Stimulated activated CD8-positive, alpha-beta memory T cell treated with anti-CD3 and anti-CD28 coated beads, Interleukin-15, amount 100 ng/mL, for 24 hours (primary cell): ENCODE measurements around the gene PARVB.
A peak's percentile ranks its signal among the peaks of the same experiment; 100 is the strongest.
"Not testable (repeated sequence)": the region's sequence is repeated elsewhere in the genome, so short reads cannot be mapped to it uniquely, and the experiment has no call there.

Source experiments
- DNase-seq: peaks from one replicate; pipeline ENCODE4 v3.0.0-alpha.2; 2020; ENCODE audit warnings: low read depth

The PARVB gene

DNA sequence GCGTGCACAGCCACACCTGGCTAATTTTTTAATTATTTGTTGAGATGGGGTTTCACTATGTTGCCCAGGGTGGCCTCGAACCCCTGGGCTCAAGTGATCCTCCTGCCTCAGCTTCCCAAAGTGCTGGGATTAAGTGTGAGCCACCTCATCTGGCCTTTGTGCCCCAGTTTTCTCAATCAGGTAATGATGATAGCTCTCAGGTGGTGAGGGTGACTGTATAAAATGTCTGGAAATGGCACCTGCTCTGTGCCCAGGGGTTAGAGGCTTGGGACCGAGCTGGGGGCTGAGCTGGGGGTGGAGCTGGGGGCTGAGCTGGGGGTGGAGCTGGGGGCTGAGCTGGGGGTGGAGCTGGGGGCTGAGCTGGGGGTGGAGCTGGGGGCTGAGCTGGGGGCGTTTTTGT lies 32.5 kb downstream of the PARVB start:
- not testable (repeated sequence) for DNase-seq

DNA sequence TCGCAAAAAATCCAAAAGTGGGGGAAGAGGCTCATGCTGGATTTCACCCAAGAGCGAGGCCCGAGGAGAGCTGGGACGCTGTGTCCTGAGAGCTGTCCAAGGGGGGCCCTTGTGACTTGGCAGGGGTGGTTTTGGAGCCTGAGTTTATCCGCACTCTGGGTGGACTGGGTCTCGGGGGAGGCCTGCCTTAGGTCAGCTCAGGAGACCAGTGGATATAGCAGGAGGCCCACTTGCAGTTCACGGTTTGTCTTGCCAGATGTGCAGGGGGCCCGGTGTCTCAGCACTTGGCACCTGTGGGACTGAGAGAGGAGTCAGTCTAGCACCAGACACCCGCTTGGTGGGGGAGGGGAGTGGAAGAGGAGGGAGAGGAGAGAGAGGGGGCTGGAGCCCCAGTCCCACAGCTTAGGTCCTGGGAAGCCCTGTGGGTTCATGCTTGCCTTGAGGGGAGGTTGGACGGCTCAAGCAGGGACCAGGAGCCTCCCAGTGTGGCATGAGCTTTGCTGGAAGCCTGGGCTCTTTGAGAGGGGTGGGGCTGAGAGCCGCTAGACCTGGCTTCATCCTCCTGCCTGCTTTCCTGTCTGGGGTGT lies 33.4 kb downstream of the PARVB start:
- no peak for DNase-seq

DNA sequence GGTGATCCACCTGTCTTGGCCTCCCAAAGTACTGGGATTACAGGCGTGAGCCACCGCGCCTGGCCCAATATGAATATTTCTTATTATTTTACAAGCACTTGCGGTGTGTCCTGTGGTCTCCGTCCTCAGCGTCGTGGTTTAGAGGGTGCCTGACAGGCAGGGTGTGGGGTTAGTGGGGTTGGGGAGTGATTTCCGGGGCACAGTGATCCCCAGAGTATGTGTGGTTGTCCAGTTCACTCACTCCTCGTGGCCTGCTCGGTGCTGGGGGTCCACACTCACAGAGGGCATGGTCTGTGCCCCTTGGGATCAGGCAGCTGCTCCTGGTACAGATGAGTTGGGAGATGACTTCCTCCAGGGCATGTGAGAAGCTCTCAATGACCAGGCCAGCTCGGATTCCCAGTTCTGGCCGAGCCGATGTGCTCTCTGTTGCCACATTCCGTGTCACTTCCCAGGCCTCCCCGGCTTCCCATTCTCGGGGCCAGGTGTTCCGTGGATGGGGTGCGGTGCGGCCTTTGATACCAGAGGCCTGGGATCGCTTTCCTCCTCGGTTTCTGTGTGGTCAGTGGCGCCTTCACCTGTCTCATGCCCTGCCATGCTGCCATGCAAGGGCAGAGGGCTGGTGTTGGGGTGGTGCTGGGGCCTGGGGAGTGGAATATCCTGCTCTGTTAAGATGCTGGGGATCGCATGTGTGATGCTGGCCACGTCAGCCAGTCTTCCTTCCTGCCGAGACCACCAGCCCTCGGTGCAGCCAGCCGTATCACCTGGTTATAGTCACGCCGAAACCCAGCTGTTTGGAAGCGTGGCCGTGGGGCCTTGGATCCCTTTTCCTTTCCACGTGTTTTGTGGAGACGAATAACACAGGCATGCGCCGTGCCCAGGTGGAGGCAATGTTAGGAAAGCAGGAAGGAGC lies 39.6 kb downstream of the PARVB start:
- DNase-seq: no peak

DNA sequence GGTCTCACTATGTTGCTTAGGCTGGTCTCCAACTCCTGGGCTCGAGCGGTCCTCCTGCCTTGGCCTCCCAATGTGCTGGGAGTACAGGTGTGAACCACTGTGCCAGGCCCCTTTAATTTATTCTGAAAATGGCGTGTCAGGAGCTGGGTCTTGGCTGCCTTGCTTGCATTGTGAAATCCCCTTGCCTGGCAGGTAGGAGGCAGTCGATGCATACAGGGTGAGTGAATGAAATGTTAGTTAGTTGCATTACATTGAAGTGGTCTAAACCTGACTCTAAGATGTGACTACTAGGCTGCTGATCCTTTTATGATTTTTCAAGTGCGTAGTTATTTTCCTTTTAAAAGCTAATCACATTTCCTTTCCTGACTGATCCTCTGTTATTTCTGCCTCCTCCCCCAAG lies 42.9 kb downstream of the PARVB start:
- no peak for DNase-seq

DNA sequence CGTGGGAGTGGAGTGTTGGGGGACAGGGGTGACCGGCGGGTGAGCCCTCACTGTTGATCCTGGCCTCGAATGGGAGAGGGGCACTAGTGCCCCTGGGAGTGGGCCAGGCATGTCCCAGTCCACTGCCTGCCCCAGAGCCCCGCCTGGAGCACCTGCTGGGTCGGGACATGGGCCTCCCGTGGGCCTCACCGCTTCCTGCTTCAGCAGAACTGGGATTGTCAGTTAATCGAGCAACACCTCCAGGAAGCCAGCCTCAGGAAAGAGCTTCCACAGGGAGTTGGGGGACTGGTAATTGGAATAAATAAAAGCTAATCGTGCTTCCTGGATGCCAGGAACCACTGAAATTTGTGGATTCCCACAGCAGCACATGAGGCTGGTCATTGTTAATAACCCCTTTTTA lies 43.8 kb downstream of the PARVB start:
- DNase-seq: no peak

DNA sequence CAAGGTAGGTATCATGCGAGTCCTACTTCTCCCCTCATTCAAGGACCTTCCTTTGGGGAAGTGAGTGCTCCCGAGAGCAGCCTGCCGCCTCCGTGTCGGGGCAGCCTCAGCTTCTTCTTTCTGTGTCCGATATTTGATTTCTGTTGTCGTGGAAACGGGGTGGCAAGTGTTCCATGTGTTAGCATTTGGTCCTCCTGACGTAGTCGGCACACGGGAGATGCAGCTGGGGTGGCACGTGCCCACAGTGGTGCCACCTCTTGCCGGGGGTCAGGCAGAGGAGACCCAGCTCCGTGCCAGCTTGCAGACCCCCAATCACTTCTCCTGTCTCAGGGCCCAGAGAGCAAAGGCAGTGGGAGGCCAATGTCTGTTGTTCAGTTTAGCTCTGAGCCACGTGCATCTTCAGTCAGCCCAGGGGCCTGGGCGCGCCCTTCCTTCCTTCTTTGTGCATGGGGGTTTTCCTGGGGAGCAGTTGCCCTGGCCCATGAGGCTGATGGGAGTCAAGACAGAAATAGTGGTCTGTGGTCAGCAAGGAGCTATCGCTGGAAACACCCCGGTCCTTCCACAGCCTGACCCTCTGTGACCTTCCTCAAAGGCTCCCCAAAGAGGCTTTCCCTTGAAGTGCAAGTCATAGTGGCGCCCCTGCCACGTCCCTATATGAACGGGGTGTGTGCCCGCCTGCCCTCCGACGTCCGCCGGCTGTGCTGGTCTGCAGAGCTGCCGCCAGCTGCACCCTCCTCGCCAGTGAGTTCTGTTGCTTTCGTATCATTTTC lies 44.5 kb downstream of the PARVB start:
- DNase-seq: no peak

DNA sequence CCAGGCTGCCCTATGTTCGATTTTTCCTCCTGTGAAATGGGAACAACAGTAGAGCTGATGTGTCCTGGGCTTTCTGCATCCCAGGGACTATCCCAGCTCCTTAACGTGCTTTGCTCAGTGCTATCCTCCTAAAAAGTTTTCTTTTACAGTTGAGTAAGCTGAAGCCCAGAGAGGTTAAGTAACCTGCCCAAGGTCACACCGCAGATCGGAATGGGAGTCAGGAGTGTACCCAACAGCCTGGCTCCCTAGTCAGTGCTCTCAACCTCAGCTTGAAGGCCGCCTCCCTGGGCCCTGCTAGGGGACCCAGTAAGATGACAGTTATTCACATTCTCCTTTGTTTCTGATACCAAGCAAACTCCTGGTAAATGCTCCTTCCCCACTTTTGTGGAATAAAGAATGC lies 45.9 kb downstream of the PARVB start:
- DNase-seq: no peak

DNA sequence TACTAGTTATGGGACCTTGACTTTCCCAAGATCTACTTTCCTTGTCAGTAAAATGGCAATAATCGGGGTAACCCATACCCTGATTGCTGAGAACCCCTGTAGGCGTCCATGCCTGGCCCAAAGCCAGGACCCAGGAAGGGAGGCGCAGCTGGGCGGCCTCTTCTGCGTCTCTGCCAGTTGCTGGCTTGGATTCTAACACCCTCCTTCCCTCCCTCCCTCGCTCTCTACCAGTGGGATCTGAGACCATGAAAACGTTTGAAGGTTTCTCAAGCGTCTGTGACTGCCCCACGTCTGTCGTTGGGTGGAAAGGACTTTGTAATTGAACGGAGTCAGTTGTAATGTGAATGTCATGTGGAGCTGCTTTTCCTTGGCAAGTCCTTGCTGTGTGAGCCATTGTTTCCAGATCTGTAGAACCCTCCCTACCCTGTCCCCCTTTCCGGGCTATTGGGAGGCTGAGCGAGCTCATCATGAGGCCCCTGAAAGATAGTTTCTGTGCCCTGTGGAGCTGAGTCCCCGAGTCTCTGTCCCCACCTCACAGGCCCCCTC lies 47.8 kb downstream of the PARVB start:
- no peak for DNase-seq

DNA sequence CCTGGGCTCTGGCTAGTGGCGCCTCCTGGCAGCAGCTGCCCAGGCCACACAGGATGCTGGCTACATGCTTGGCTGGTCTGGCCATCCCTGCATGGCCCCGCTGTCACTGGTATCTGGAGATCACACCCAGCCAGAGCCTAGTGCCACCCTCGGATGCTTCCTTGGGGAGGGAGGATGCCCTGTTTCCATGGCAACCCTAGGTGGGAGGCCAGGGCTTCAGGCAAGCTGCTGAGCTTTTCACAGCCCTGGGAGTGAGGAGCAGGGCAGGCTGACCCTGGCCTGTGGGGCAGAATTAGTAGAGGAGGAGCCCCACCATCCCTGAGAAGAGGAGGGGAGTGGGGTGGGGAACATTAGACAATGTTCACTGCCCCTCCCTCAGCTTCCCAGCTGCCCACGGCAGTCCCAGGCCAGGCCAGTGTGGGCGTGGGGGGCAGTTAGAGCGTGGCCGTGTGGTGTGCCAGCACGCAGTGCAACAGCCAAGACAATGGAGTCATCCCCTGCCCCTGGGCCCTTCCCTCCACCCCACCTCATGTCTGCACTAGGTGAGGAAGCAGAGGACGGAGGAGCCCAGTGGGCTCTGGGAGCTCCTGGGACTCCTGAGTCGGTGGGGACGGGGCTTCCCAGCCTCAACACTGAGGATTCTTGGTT lies 50.4 kb downstream of the PARVB start:
- no peak for DNase-seq

DNA sequence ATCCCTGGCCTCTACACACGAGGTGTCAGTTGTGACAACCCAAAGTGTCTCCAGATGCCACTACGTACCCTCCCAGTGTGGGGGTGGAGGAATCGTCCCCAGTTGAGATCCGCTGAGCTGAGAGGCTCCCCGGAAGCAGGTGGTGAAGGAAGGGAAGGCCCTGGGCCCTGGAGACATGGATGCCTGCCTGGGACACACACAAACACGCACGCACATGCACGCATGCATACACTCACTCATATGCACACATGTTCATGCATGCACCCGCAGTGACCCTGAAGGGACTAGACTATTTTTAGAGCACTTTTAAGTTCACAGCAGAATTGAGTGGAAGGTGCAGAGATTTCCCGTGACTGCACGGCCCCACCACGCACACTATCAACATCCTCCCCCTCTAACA lies 50.9 kb downstream of the PARVB start:
- DNase-seq: no peak

DNA sequence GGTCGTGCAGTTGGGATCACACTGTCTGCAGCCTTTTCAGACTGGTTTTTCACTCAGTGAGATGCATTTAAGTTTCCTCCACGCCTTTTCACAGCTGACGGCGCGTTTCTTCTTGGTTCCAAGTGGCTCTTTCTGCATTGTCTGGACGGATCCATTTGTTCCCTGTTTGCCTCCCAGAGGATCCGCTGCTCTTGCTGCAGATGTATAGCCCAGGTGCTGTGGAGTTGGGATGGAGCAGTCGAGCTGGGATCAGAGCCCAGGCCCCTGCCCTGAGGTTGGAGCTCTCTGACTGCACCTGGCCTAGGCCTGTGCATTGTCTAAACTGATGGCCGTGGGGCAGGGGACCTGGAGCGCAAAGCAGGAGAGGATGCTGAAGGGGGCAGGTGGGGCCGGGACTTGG lies 51.6 kb downstream of the PARVB start:
- DNase-seq: no peak

DNA sequence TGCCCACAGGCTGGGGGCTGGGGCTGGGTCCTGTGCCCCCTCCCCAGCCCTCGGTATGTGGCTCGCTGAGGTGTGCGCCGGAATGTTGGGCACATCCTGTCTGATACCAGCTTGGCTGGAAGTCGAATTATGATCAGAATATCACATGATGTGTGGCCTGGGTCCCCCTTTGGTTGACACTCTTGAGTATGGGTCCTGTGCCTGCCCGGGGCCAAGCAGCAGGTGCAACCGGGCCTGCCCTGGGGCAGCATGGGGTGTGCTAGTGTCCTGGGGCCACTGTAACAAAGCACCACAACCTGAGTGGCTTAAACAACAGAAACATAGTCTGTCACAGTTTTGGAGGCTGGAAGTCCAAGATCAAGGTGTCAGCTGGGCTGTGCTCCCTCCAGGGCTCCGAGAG lies 52.7 kb downstream of the PARVB start:
- DNase-seq: no peak

DNA sequence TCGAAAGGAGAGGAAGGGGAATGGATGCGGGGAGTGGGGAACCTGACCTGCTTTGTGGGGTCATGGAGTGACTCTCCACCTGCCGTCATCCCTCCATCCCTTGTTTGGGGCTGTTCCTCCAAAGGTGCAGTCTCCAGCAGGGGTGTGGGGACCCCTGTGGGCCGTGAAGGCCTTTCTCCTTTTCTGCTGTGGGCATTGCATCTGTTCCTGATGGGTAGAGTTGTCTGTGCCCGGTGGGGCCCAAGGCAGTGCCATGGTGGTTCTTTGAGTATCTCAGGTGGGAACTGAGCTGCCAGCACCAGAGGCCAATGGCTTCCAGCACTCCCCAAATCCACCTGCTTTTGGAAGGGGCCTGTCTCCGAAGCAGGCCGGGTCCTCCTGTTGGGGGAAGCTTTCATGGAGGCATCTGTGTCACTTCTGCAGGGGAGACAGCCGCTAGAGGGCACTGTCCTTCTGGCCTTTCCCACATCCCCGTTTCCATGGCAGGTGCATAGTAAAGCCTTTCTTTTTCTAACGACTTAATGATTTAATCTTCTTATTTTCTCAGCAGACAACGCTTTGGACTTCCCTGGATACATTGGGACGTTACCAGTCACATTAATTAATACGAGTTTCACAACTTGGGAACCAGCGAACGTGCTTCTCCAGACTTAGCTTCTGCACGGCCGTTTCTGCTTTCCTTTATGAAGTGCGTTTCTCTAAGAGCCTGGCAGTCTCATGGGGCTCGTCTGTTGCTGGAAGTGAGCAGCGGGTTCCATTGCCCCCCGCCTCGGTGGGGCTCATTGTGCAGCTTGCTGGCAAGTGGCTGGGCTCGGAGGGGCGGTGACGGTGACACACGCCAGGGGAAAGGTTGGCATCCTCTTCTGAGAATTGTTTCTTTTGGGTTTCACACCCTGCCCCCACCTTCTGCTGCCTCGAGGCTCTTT lies 57.1 kb downstream of the PARVB start:
- DNase-seq: peak; percentile 41

DNA sequence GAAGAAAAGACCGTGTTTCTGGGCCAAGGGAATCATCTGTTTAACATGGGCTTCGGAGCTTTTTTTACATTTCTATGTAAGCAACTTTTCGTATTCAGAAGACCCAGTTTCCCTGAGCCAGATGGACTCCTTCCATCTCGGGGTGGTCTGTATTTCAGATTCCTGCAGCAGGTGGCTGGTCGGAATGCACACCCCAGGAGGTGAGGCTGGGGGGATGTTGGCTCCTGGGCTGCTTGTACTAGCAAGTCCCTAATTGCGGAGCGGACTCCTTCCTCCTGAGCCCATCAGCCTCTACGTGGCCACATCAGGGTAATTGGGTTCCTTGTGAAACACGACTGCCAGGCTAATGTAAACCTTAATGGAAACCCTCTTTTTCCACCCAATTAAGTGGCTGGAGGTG lies 58.7 kb downstream of the PARVB start:
- no peak for DNase-seq

DNA sequence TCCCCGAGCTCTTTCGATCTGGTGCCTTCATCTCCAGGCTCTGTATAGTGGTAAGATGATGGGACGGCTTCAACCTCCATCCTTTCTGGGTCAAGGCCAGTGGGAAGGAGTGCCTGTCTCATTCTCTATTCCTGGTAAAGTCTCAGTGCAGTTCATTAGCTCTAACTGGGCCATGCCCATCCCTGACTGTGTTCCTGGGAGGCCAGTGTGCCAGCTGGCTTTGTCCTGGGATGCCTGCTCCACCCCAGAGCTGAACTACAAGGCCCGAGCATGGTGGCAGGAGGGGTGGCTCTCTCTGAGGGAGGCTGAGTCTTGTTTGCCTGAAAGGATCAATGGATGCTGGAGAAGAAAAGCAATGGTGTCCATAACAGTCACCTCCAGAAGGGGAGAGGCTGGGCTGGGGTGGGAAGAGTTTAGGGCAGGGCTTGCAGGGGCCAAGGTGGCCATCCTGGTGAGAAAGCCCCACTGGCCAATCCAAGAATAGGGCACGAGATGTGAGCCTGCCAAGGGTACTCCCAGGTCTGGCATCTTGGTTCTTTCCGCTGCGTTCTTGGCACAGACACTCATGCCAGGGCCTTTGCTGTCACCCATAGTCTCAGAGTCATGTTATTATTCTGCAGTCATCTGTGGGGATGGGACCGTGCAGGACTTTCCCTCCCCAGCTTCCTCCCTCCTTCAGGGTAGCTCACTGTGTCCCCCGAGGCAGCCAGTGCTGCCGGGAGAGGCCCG lies 60.1 kb downstream of the PARVB start:
- DNase-seq: no peak

DNA sequence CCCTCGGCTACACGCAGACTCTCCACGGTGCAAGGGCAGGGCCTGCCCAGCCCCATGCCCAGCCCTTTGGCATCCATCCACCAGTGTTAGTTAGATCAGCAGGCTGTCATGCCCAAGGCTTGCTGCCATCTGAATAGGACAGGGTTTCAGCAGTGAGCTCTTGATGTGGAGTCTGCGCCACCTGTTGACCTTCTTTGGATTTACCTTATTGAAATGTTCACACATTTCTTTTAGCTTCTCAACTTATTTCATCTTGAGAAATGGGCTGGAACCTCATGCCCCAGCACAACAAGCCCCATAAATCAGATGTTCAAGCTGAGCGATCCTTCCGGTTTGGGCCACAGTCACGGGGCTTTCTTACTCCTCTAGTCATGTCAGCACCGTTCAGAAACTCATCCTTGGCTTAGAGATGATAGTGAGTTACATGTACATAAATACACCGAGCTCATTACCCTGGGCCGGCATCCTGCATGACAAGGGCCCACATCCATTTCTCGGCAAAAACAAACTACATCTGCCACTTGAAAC lies 61.7 kb downstream of the PARVB start:
- no peak for DNase-seq

DNA sequence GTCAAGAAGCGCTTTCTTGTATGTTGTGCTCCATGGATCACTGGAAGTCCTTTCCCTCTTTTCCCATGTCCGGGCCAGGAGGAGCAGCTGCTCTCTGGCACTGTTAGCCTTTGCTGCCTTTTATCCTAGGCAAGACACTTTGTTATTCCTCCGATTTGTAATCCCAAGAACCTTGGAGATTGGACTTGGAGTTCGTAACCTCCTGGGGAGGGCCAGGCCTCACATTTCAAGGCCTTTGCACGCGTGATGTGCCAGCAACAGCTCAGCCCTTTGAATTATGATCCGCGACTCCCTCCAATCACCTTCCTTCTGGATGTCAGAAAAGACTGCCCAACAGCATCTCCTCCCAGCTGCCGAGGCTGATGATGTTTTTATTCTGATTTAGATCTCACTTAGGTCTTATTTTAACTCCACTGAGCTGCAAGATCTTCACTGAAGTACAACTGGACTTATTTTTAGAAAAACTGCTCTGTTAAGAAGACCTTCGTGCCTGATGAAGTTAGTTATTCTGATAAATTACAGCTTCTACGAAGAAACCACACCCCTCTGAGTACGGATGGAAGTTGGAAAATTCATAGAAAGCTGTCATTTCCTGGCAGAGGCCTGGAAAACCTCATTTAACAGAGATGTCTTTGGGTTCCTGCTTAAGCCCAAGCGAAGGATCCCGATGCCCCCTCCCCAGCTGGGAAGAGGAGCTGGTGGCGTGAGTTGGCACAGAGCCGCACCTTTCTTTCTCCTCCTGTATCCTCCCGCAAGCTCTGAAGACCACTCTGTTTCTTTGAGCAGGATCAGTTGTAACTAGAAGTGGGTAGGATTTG lies 62.4 kb downstream of the PARVB start:
- no peak for DNase-seq

DNA sequence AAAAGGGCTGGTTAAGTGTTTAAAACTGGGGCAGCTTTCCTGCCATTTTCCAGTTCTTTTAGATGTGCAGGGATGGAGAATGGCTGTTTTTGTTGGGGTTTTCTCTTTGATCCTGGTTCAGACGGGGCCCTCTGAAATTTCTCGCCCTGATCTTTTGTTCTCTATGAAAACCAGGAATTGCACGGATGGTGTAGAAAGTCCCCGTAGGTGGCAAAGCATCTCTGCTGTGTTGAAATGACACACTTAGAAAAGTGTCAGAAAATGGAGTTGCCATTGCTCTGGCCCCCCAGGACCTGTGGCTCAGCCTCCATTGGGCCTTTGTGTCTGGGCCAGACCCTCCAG lies 63.0 kb downstream of the PARVB start:
- DNase-seq: no peak

DNA sequence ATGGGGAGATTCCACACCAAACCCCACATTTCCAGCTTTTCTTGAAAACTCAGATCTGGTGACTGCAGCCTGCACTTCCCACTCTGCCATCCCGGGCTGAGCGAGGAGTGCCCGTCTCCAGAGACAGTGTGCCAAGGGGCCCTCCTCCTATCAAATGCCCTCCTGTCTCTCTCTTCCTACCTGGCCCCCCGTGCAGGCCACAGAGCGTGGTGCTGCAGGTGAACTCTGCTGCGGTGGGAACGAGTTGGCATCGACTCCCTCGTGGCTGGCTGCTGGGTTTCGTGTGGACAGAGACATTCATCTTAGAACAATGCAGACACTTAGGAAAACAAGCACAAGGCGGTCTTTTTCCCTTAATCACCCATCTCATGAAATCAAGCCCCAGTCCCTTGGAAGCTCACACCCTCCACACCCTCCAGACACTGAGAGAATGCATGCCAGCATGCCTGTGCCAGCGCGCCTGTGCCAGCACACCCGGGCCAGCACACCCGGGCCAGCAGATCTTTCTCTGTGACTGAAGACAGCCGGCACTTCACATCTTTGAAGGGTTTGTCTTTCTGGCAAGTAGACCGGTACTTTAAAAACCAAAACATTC lies 65.0 kb downstream of the PARVB start:
- no peak for DNase-seq
